GM06990 (cell line): ENCODE data around the gene FRY.
"Not testable (repeated sequence)": the region's sequence is repeated elsewhere in the genome, so short reads cannot be mapped to it uniquely, and the experiment has no call there.

Source experiments
- DNase-seq: peaks from one replicate; pipeline ENCODE4 v3.0.0-alpha.2; 2011; ENCODE audit not compliant: insufficient read length; ENCODE audit errors: extremely low read depth
- H3K27me3 ChIP-seq: replicated peaks from 2 replicates; pipeline ENCODE4 v1.6.0; 2011; ENCODE audit warnings: low read length; ENCODE audit not compliant: control insufficient read depth, insufficient read depth
- H3K36me3 ChIP-seq: 2 replicates; pipeline ENCODE4 v1.5.1; 2011; ENCODE audit warnings: low read length; ENCODE audit not compliant: control insufficient read depth, insufficient read depth
- H3K4me3 ChIP-seq: replicated peaks from 2 replicates; pipeline ENCODE4 v1.5.1; 2011; ENCODE audit warnings: low read depth, mild to moderate bottlenecking, control low read depth, low read length
- CTCF ChIP-seq: IDR thresholded peaks from 2 replicates; pipeline ENCODE4 v1.5.1; 2011; ENCODE audit warnings: low read length, control low read depth, mild to moderate bottlenecking, inconsistent platforms; ENCODE audit not compliant: insufficient read depth, poor library complexity, severe bottlenecking

Gene FRY

GRCh38 chr13:32031025-32031814, at the start of gene FRY:
Gene FRY, plus strand, starts transcription at chr13:32031774. Its CDS starts 22 bp downstream, at chr13:32031796.
- TF ChIP-seq CTCF: peak; percentile 11
- DNase-seq: peak; percentile 50
- no peaks in the 10 kb centered on the region for H3K27me3 ChIP-seq
- peak within 1 kb of the TSS; percentile 67 for H3K4me3 ChIP-seq
- H3K36me3 ChIP-seq: no peaks in the 10 kb centered on the region

- Histone ChIP-seq H3K27me3 (no peaks in the 10 kb centered on the region), H3K36me3 (no peaks in the 10 kb centered on the region), H3K4me3 (no peak overlapping the region)
- no peak for TF ChIP-seq CTCF
- DNase-seq: no peak
Measured at GRCh38 chr13:31982124-31982523, 49.5 kb upstream of the FRY start.

- Histone ChIP-seq H3K27me3 (no peaks in the 10 kb centered on the region), H3K4me3 (no peak overlapping the region), H3K36me3 (no peaks in the 10 kb centered on the region)
- no peak for DNase-seq
- TF ChIP-seq CTCF: no peak
Measured at GRCh38 chr13:31982540-31982939, 49.0 kb upstream of the FRY start.

- H3K4me3 ChIP-seq, H3K36me3 ChIP-seq, DNase-seq, H3K27me3 ChIP-seq: not testable (repeated sequence)
Measured at GRCh38 chr13:31983696-31984095, 47.9 kb upstream of the FRY start.

- not testable (repeated sequence) for H3K27me3 ChIP-seq, DNase-seq, H3K36me3 ChIP-seq, H3K4me3 ChIP-seq
Measured at GRCh38 chr13:31984388-31984787, 47.2 kb upstream of the FRY start.

GRCh38 chr13:31986676-31987470, 44.7 kb upstream of the FRY start:
- Histone ChIP-seq H3K4me3 (no peak overlapping the region), H3K27me3 (no peaks in the 10 kb centered on the region), H3K36me3 (no peaks in the 10 kb centered on the region)
- TF ChIP-seq CTCF: no peak
- no peak for DNase-seq
